Small intestine (tissue), 7 donors: Measurements from ENCODE around the gene TEX53. TPM values are rescaled to one million over a fixed set of nuclear protein-coding genes. Genes with fewer than 3 reads are reported as not detected.

Experiments used
- DNase-seq, 2 donors: peaks; one replicate each; pipeline versions ENCODE4 v3.0.0 to v3.0.0-alpha.2; 2013
- FAIRE-seq: peaks from 2 replicates; lab custom pipeline; 2012; peaks lifted over from hg19 to GRCh38; lab: Jason Lieb, UNC
- H3K27ac ChIP-seq, 3 donors: one replicate each; pipeline ENCODE4 v1.5.1; 2013; ENCODE audit warnings: low read length in 2 of 3, mild to moderate bottlenecking in 2 of 3, control low read depth in 1 of 3, inconsistent platforms in 1 of 3, low read depth in 1 of 3, moderate library complexity in 1 of 3
- H3K27me3 ChIP-seq, 3 donors: one replicate each; pipeline ENCODE4 v1.6.1; 2013; ENCODE audit warnings: low read length in 3 of 3, inconsistent platforms in 1 of 3; ENCODE audit not compliant: control insufficient read depth in 3 of 3, insufficient read depth in 3 of 3
- H3K36me3 ChIP-seq, 3 donors: one replicate each; pipeline ENCODE4 v1.6.1; 2013; ENCODE audit warnings: low read length in 3 of 3, inconsistent platforms in 1 of 3, low read depth in 1 of 3, mild to moderate bottlenecking in 1 of 3, moderate library complexity in 1 of 3; ENCODE audit not compliant: control insufficient read depth in 3 of 3, insufficient read depth in 2 of 3
- H3K4me1 ChIP-seq, 3 donors: one replicate each; pipeline ENCODE4 v1.6.1; 2013; ENCODE audit warnings: low read length in 2 of 3, inconsistent platforms in 1 of 3, low read depth in 1 of 3, mild to moderate bottlenecking in 1 of 3, moderate library complexity in 1 of 3; ENCODE audit not compliant: control insufficient read depth in 3 of 3, insufficient read depth in 2 of 3
- H3K4me3 ChIP-seq, 3 donors: one replicate each; pipeline ENCODE4 v1.5.1; 2013; ENCODE audit warnings: low read length in 3 of 3, control low read depth in 1 of 3, inconsistent platforms in 1 of 3, low read depth in 1 of 3, mild to moderate bottlenecking in 1 of 3, moderate library complexity in 1 of 3
- H3K9me3 ChIP-seq, 2 donors: one replicate each; pipeline ENCODE4 v1.6.1; 2013; ENCODE audit warnings: low read depth in 1 of 2, low read length in 1 of 2; ENCODE audit not compliant: control insufficient read depth in 2 of 2, insufficient read depth in 1 of 2
- WGBS, 3 donors: extraction: QIAGEN DNeasy Blood & Tissue Kit; methylation state at CpG; one replicate each; pipeline ENCODE4 v1.1.7; 2013; 5-methylcytosine and 5-hydroxymethylcytosine counted together
- polyA plus RNA-seq, 4 donors: library from polyadenylated mRNA; stranded (reverse) in 3 of 4; unstranded in 1 of 4; fragments of 200-250 nt in 3 of 4; fragments of 120-200 nt in 1 of 4; gene quantifications; one replicate each; pipeline versions ENCODE4 v1.2.1 to v1.2.3, GENCODE V29; 2013
- donor health status: healthy with polysubstance abuse.
- donor health status: control.
- donor health status: control.
- donor health status: Bipolar disorder and iron deficiency.
- donor health status: healthy.

Gene TEX53
- polyA plus RNA-seq, 4 donors: not detected

- 13 to 42% (median 38%) methylated on average over 2 of the region's 2 CpGs for WGBS, 3 donors
- FAIRE-seq (no peak), DNase-seq (peak; percentile 40 to 51)
These were observed 35.7 kb upstream of the TEX53 start for GRCh38 chr9:114693248-114693855.

GRCh38 chr9:114691956-114692295, 34.3 kb upstream of the TEX53 start:
- DNase-seq (no peak), FAIRE-seq (no peak)
- Histone ChIP-seq H3K27ac (no peak overlapping the region), H3K36me3 (no peaks in the 10 kb centered on the region), H3K4me3 (no peak overlapping the region), H3K27me3 (peaks cover 0 to 2% (median 0%) of the 10 kb centered on the region in 3 donors), H3K4me1 (no peaks in the 10 kb centered on the region), H3K9me3 (no peaks in the 10 kb centered on the region)

More at GRCh38 chr9:114693248-114693855, 35.7 kb upstream of the TEX53 start:
- Histone ChIP-seq H3K27me3 (peaks cover 0 to 2% (median 0%) of the 10 kb centered on the region in 3 donors), H3K4me3 (no peak overlapping the region), H3K36me3 (no peaks in the 10 kb centered on the region), H3K4me1 (peaks cover 0 to 4% (median 0%) of the 10 kb centered on the region in 3 donors), H3K27ac (no peak overlapping the region), H3K9me3 (no peaks in the 10 kb centered on the region)

- peak overlapping the region in 1 of 3 donors; percentile 38 for H3K27ac ChIP-seq
- FAIRE-seq: no peak
- no peaks in the 10 kb centered on the region for H3K4me1 ChIP-seq
- H3K4me3 ChIP-seq: no peak overlapping the region
- peaks cover 0 to 2% (median 0%) of the 10 kb centered on the region in 3 donors for H3K27me3 ChIP-seq
- no peaks in the 10 kb centered on the region for H3K9me3 ChIP-seq
- H3K36me3 ChIP-seq: no peaks in the 10 kb centered on the region
- WGBS, 3 donors: 75 to 90% (median 76%) methylated on average over 11 of the region's 11 CpGs
- DNase-seq: peak in 1 of 2 donors; percentile 15
These were observed 33.7 kb upstream of the TEX53 start for GRCh38 chr9:114691046-114691955.

- Histone ChIP-seq H3K27me3 (peaks cover 0 to 2% (median 0%) of the 10 kb centered on the region in 3 donors), H3K4me3 (no peak overlapping the region), H3K4me1 (no peaks in the 10 kb centered on the region), H3K27ac (no peak overlapping the region), H3K36me3 (no peaks in the 10 kb centered on the region), H3K9me3 (no peaks in the 10 kb centered on the region)
- DNase-seq (no peak), FAIRE-seq (no peak)
- 91 to 93% (median 91%) methylated on average over 4 of the region's 4 CpGs for WGBS, 3 donors
These were observed 32.7 kb upstream of the TEX53 start for GRCh38 chr9:114690308-114690707.

GRCh38 chr9:114689813-114690212, 32.2 kb upstream of the TEX53 start:
- H3K27me3 ChIP-seq: peaks cover 0 to 2% (median 0%) of the 10 kb centered on the region in 3 donors
- no peaks in the 10 kb centered on the region for H3K4me1 ChIP-seq
- 89 to 94% (median 92%) methylated on average over 7 of the region's 7 CpGs for WGBS, 3 donors
- no peak for DNase-seq
- H3K27ac ChIP-seq: no peak overlapping the region
- FAIRE-seq: no peak
- no peaks in the 10 kb centered on the region for H3K36me3 ChIP-seq
- no peak overlapping the region for H3K4me3 ChIP-seq
- no peaks in the 10 kb centered on the region for H3K9me3 ChIP-seq

GRCh38 chr9:114688909-114689610, 31.5 kb upstream of the TEX53 start:
- Histone ChIP-seq H3K4me3 (no peak overlapping the region), H3K4me1 (no peaks in the 10 kb centered on the region), H3K9me3 (no peaks in the 10 kb centered on the region), H3K27me3 (peaks cover 0 to 2% (median 0%) of the 10 kb centered on the region in 3 donors), H3K27ac (no peak overlapping the region), H3K36me3 (no peaks in the 10 kb centered on the region)
- DNase-seq (no peak), FAIRE-seq (no peak)
- 89 to 96% (median 93%) methylated on average over 3 of the region's 3 CpGs for WGBS, 3 donors

GRCh38 chr9:114688379-114688778, 30.8 kb upstream of the TEX53 start:
- FAIRE-seq (no peak), DNase-seq (no peak)
- Histone ChIP-seq H3K9me3 (no peaks in the 10 kb centered on the region), H3K4me3 (no peak overlapping the region), H3K27me3 (peaks cover 0 to 2% (median 0%) of the 10 kb centered on the region in 3 donors), H3K36me3 (no peaks in the 10 kb centered on the region), H3K27ac (no peak overlapping the region), H3K4me1 (no peaks in the 10 kb centered on the region)
- 83 to 92% (median 91%) methylated on average over 4 of the region's 4 CpGs for WGBS, 3 donors

GRCh38 chr9:114687034-114687433, 29.4 kb upstream of the TEX53 start:
- Histone ChIP-seq H3K27me3 (peaks cover 0 to 2% (median 0%) of the 10 kb centered on the region in 3 donors), H3K27ac (no peak overlapping the region), H3K4me1 (no peaks in the 10 kb centered on the region), H3K36me3 (no peaks in the 10 kb centered on the region), H3K9me3 (no peaks in the 10 kb centered on the region), H3K4me3 (no peak overlapping the region)
- FAIRE-seq: no peak
- no peak for DNase-seq
